Vagina (tissue), 2 donors: ENCODE results near the gene CD38.

Source experiments
- POLR2AphosphoS5 ChIP-seq, 2 donors: sonication (generic); formaldehyde crosslinking; IDR thresholded peaks; one replicate each; pipeline ENCODE4 v1.9.0; 2017; ENCODE audit warnings: antibody characterized with exemption in 2 of 2, mild to moderate bottlenecking in 2 of 2, low read depth in 1 of 2; ENCODE audit not compliant: insufficient read depth in 1 of 2
- TF ChIP-seq, protein P1 (sequence below), 3 experiments: fragments of 450-650 bp in 2 of 3; fragments of 200-600 bp in 1 of 3; sonication (generic) in 1 of 3; IDR thresholded peaks; one replicate each; pipeline ENCODE4 v1.5.1; 2017 to 2019; ENCODE audit warnings: antibody characterized with exemption in 3 of 3, mild to moderate bottlenecking in 2 of 3, moderate library complexity in 2 of 3

DNA sequence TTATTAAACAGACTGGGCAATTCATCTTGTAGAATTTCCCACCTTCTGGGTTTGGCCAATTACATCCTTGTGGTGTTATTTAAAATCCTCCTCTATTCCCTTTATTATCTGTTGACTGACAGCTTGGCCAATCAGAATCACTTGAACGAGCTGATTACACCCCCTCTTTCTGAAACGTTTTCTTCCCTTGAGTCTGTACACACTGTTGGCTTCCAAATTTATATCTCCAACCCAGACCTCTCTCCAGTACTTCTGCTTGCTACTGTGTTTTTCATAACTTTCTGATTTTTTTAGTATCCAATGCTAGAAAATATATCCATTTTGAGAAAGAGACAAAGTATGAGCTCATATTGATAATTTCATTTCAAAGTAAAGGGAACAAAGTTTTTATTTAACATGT lies 14.8 kb downstream of the CD38 start:
- TF ChIP-seq, protein P1, sequence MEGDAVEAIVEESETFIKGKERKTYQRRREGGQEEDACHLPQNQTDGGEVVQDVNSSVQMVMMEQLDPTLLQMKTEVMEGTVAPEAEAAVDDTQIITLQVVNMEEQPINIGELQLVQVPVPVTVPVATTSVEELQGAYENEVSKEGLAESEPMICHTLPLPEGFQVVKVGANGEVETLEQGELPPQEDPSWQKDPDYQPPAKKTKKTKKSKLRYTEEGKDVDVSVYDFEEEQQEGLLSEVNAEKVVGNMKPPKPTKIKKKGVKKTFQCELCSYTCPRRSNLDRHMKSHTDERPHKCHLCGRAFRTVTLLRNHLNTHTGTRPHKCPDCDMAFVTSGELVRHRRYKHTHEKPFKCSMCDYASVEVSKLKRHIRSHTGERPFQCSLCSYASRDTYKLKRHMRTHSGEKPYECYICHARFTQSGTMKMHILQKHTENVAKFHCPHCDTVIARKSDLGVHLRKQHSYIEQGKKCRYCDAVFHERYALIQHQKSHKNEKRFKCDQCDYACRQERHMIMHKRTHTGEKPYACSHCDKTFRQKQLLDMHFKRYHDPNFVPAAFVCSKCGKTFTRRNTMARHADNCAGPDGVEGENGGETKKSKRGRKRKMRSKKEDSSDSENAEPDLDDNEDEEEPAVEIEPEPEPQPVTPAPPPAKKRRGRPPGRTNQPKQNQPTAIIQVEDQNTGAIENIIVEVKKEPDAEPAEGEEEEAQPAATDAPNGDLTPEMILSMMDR (IDR thresholded peaks at IDR 0.05) = no peak
- TF ChIP-seq POLR2AphosphoS5 (IDR thresholded peaks at IDR 0.05; ENCODE audit: insufficient read depth in 1 of 2, low read depth in 1 of 2) = no peak
